ENCODE results near the gene NUTM1. TPM values are rescaled to one million over a fixed set of nuclear protein-coding genes. Genes with fewer than 3 reads are reported as not detected.

The NUTM1 gene
- total RNA-seq, 1 experiment from 2014 or later = 0.46 TPM

DNA sequence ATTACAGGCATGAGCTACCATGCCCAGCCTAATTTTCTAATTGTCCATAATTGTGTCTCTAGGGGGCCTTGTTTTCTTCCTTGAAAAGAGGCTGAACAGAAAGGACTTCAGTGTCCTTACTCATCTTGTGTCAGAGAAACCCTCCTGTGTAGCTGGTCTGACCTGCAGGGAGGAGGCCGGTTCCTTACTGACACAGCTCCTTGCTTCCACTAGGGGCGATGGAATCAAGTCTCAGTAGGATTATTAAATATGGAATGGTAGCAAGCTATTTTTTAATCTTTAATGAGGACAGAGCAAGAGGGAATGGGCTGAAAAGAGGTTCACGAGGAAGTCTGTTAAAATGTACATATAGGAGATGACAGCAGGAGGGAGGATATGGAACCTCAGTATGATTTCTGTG lies 15.3 kb downstream of the NUTM1 start:
- Mint-ChIP-seq H3K4me3 (no peak overlapping the region), H3K27ac (no peak overlapping the region), H3K27me3 (ENCODE audit: low read depth) (no peaks in the 10 kb centered on the region; the same call in 1 of the 2 replicates), H3K36me3 (peaks cover 59% of the 10 kb centered on the region), H3K9me3 (no peaks in the 10 kb centered on the region), H3K4me1 (peaks cover 6% of the 10 kb centered on the region)
- ATAC-seq (peak; percentile 24; the same call in 1 of the 2 replicates), DNase-seq (ENCODE audit: low spot score) (no peak)
- ChIA-PET POLR2A (interaction anchor here (0.7 to 0.9 kb wide), 2 partner anchors 8 to 251 kb away, joined by 3 read pairs; partner anchors contain the start of gene LPCAT4), CTCF (interaction anchor here (0.6 to 1.9 kb wide), 15 partner anchors 9 to 248 kb away, joined by 3 to 8 read pairs (median 4); partner anchors contain the start of genes EMC4, LPCAT4, NOP10 and NUTM1)
- TF ChIP-seq ZNF219 (CRISPR knock-in tag; IDR thresholded peaks at IDR 0.05; ENCODE audit: borderline replicate concordance) = no peak
- no peak for TF ChIP-seq AR (CRISPR knock-in tag; IDR thresholded peaks at IDR 0.05)
- TF ChIP-seq, protein P1, sequence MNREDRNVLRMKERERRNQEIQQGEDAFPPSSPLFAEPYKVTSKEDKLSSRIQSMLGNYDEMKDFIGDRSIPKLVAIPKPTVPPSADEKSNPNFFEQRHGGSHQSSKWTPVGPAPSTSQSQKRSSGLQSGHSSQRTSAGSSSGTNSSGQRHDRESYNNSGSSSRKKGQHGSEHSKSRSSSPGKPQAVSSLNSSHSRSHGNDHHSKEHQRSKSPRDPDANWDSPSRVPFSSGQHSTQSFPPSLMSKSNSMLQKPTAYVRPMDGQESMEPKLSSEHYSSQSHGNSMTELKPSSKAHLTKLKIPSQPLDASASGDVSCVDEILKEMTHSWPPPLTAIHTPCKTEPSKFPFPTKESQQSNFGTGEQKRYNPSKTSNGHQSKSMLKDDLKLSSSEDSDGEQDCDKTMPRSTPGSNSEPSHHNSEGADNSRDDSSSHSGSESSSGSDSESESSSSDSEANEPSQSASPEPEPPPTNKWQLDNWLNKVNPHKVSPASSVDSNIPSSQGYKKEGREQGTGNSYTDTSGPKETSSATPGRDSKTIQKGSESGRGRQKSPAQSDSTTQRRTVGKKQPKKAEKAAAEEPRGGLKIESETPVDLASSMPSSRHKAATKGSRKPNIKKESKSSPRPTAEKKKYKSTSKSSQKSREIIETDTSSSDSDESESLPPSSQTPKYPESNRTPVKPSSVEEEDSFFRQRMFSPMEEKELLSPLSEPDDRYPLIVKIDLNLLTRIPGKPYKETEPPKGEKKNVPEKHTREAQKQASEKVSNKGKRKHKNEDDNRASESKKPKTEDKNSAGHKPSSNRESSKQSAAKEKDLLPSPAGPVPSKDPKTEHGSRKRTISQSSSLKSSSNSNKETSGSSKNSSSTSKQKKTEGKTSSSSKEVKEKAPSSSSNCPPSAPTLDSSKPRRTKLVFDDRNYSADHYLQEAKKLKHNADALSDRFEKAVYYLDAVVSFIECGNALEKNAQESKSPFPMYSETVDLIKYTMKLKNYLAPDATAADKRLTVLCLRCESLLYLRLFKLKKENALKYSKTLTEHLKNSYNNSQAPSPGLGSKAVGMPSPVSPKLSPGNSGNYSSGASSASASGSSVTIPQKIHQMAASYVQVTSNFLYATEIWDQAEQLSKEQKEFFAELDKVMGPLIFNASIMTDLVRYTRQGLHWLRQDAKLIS (CRISPR knock-in tag; IDR thresholded peaks at IDR 0.05; ENCODE audit: borderline replicate concordance) = no peak
- TF ChIP-seq ZNF281 (CRISPR knock-in tag; IDR thresholded peaks at IDR 0.05) = no peak
- no peak for TF ChIP-seq ZBTB43 (CRISPR knock-in tag; IDR thresholded peaks at IDR 0.05)
- no peak for TF ChIP-seq ATF1 (CRISPR knock-in tag; IDR thresholded peaks at IDR 0.05)
- TF ChIP-seq, protein P2, sequence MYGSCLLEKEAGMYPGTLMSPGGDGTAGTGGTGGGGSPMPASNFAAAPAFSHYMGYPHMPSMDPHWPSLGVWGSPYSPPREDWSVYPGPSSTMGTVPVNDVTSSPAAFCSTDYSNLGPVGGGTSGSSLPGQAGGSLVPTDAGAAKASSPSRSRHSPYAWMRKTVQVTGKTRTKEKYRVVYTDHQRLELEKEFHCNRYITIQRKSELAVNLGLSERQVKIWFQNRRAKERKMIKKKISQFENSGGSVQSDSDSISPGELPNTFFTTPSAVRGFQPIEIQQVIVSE (CRISPR knock-in tag; IDR thresholded peaks at IDR 0.05; ENCODE audit: borderline replicate concordance) = no peak
- no peak for TF ChIP-seq ERG (CRISPR knock-in tag; IDR thresholded peaks at IDR 0.05)
- no peak for TF ChIP-seq PRDM15 (CRISPR knock-in tag; IDR thresholded peaks at IDR 0.05)
- no peak for TF ChIP-seq OVOL2 (CRISPR knock-in tag; IDR thresholded peaks at IDR 0.05; ENCODE audit: borderline replicate concordance)
- TF ChIP-seq, protein P3, sequence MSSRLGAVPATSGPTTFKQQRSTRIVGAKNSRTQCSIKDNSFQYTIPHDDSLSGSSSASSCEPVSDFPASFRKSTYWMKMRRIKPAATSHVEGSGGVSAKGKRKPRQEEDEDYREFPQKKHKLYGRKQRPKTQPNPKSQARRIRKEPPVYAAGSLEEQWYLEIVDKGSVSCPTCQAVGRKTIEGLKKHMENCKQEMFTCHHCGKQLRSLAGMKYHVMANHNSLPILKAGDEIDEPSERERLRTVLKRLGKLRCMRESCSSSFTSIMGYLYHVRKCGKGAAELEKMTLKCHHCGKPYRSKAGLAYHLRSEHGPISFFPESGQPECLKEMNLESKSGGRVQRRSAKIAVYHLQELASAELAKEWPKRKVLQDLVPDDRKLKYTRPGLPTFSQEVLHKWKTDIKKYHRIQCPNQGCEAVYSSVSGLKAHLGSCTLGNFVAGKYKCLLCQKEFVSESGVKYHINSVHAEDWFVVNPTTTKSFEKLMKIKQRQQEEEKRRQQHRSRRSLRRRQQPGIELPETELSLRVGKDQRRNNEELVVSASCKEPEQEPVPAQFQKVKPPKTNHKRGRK (CRISPR knock-in tag; IDR thresholded peaks at IDR 0.05; ENCODE audit: borderline replicate concordance) = no peak
- TF ChIP-seq, protein P4, sequence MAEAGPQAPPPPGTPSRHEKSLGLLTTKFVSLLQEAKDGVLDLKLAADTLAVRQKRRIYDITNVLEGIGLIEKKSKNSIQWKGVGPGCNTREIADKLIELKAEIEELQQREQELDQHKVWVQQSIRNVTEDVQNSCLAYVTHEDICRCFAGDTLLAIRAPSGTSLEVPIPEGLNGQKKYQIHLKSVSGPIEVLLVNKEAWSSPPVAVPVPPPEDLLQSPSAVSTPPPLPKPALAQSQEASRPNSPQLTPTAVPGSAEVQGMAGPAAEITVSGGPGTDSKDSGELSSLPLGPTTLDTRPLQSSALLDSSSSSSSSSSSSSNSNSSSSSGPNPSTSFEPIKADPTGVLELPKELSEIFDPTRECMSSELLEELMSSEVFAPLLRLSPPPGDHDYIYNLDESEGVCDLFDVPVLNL (CRISPR knock-in tag; IDR thresholded peaks at IDR 0.05; ENCODE audit: borderline replicate concordance, low read depth) = no peak
- TF ChIP-seq NFYB (CRISPR knock-in tag; conservative IDR thresholded peaks at IDR 0.05; ENCODE audit: low read depth) = no peak
